GM18508 (cell line): ENCODE data around the gene KRT80.
"Not testable (repeated sequence)": the region's sequence is repeated elsewhere in the genome, so short reads cannot be mapped to it uniquely, and the experiment has no call there.

Source experiments
- ATAC-seq: cut with Tn5 transposase; IDR thresholded peaks from one replicate; pipeline ENCODE4 v1.9.1; 2021; ENCODE audit warnings: moderate number of reproducible peaks; ENCODE audit not compliant: insufficient read depth, unreplicated experiment

Gene KRT80

DNA sequence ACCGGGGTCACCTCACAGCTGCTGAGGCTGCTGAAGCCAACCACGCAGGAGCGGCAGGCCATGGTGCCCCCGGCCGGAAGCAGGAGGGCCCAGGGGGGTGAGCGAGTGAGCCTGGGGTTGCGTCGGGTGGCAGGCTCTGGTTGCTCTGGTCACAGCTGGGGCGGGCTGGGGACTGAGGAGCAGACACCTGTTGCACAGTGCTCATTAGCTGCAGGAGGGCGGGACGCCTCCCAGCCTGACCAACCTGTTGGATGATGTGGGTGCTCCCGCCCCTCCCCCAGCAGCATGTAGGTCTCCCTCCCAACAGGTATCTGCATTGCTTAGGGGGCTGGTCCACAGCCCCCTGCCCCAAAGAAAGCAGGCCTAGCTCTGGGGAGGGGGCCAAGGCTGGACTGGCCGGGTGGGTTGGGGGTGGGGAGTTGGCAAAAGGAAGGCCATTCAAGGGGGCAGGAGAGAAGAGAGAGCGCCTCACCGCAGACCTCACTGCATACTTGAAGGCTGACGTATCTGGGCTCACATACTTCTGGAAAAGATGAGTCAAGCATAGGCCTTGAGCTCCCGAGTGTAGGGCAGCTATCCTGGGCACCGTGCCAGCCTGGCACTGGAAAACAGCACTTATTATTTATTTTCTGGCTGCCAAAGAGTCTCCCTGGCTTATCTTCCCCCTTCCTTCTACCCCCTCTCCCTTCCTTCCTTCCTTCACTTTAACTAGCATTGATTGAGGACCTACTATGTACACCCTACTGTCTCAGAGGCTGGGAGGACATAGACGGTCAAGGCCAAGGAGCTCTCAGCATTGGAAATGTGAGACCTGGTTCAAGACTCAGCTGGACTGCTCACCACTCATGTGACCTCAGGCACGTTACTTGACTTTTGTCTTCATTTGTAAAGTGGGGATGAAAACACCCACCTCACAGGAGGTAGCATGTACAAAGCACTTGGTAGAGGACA is at the start of gene KRT80:
Gene KRT80 (minus strand): TSS at position 174 of the 951 bp plus-strand sequence. CDS start 112 bp downstream, at position 62.
- no peak for ATAC-seq

- ATAC-seq, result no peak
These were observed 49.5 kb upstream of the KRT80 start for GRCh38 chr12:52241205-52241842.

DNA sequence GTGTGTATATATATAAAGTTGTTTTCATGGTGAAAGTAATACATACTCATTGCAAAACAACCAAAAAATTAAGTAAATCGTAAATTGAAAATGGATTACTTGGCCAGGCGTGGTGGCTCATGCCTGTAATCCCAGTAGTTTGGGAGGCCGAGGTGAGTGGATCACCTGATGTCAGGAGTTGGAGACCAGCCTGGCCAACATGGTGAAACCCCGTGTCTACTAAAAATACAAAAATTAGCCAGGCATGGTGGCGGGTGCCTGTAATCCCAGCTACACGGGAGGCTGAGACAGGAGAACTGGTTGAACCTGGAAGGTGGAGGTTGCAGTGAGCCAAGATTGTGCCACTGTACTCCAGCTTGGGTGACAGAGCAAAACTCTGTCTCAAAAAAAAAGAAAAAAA is 48.4 kb upstream of the KRT80 start:
- not testable (repeated sequence) for ATAC-seq

- ATAC-seq, result no peak
These were observed 48.0 kb upstream of the KRT80 start for GRCh38 chr12:52239767-52240166.

DNA sequence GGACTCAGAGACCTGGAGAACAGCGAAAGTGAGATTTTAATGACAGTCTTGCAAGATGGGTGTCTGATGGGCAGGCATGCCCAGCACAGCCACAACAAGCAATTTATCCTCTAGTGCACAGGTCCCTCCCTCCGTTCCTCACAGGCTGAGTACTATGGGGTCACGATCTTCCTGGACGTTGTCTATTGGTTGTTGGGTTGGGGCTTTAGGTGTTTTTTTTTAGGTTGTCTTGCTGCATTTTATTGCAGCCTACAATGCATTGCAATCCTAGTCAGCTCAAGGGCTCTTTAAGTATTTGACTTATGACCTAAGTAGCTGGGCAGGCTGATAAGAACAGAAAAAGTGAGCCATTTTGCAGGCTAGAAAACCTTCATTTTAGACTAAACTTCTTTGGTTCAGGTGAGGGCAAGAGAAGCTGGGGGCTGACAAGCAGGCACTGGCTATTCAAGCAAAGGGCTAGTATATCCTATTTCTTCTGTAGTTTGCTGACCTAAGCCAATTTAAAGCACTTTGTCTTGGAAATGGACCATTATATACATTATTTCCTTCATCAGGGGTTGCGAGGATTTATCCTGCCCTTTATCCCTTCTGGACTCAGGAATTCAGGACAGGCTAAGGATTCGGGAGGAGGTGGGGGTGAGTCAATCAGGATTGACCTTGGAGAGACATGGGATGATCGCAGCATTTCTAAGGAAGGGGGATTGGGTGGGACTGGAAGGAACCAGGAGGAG is 47.3 kb upstream of the KRT80 start:
- ATAC-seq, result no peak

- ATAC-seq, result no peak
These were observed 46.5 kb upstream of the KRT80 start for GRCh38 chr12:52238207-52238840.

DNA sequence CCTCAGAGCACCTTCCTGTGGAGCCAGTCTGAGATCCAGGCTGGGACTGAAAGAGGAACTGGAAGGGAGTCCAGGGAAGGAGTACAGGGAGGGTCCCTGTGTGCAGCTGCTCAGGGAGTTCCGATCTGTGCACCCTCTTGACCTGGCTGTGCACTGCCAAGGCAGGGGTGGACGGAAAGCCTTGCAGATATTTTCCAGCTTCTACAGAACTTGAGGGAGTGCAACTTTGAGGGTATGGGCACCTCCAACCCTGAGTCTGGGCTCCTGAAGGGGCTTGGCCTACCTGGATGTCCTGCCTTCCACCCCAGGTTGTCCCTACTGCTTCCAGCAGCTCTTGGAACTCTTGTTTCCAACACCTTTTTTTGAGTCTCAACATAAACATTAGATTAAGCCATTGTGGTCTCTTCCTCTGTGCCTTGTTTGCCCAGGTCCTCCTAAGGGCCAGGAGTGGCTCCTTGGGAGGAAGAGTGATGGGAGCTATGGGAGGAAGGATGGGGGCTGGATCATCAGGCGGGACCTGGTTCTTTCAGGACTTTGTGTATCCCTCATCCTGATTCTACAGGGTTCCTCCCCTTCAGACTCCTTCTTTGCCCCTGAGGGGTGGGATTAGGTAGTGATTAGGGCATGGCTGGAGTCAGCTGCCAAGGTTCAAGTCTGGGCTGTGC is 44.7 kb upstream of the KRT80 start:
- ATAC-seq, result no peak

- ATAC-seq, result no peak
These were observed 44.1 kb upstream of the KRT80 start for GRCh38 chr12:52235822-52236361.

DNA sequence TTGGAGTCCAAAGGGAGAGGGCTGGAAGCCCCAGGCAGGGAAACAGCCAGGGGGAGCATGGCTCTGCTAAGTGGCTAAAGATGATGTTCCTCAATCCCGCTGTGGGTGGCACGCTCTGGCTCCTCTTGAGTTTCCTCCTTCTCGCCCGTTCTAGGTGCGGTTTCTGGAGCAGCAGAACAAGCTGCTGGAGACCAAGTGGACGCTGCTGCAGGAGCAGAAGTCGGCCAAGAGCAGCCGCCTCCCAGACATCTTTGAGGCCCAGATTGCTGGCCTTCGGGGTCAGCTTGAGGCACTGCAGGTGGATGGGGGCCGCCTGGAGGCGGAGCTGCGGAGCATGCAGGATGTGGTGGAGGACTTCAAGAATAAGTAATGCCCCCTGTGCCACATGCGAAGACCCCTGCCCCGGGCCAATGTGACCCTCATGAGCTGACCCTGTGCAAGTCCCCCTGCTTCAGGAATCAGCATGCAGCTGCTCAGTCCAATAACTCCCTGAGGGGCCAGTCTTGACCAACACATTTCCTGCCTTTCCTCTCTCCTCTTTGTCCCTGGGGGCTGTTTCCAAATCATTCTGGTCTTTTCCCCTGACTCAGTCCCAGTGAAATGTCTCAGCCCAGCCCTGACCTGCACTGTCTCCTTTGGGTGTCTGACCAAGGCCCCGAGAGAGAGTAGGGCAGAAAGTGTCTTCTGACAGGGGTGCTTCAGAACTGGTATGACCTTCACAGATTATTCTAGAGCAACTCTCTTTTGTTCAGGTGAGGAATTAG is 43.4 kb upstream of the KRT80 start:
- ATAC-seq, result no peak

GRCh38 chr12:52234223-52234810 is 42.5 kb upstream of the KRT80 start:
- no peak for ATAC-seq

DNA sequence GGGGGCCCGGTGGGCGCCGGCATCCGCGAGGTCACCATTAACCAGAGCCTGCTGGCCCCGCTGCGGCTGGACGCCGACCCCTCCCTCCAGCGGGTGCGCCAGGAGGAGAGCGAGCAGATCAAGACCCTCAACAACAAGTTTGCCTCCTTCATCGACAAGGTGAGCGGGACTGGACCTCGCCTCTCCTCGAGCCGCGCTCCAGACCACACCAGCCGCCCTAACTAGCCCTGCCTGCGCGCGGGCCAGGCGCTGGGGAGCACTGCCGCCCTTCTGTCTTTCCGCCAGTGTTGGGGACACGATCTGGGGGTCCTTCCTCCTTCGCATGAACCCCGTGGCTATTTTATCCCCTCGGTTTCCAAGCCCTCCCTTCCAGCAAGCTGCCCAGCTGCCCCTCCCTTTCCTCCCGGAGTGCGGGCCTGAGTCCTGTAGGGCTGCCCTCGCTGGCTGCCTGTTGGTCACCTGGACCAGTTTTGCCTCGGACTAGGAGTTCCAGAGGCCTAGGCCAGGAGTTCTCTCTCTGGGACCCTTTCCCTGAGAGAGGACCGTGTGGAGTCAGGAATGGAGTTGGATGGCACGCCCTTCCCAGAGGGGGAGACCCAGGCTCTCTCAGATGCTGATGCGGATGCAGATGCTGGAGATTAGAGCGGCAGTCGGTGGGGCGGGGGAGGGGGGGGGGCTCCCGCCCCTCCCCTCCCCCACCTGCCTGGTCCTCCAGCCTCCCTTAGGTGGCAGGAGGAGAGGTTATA is 41.8 kb upstream of the KRT80 start:
- ATAC-seq, result no peak

- ATAC-seq, result no peak
These were observed 41.1 kb upstream of the KRT80 start, which contains the start of gene KRT7 for GRCh38 chr12:52232674-52233461. TSS of gene KRT7 (plus strand) at chr12:52233243. CDS start at chr12:52233297, 54 bp downstream.

- no peak for ATAC-seq
These were observed 40.4 kb upstream of the KRT80 start for GRCh38 chr12:52232203-52232673.

GRCh38 chr12:52231305-52232202 is 39.7 kb upstream of the KRT80 start:
- no peak for ATAC-seq

DNA sequence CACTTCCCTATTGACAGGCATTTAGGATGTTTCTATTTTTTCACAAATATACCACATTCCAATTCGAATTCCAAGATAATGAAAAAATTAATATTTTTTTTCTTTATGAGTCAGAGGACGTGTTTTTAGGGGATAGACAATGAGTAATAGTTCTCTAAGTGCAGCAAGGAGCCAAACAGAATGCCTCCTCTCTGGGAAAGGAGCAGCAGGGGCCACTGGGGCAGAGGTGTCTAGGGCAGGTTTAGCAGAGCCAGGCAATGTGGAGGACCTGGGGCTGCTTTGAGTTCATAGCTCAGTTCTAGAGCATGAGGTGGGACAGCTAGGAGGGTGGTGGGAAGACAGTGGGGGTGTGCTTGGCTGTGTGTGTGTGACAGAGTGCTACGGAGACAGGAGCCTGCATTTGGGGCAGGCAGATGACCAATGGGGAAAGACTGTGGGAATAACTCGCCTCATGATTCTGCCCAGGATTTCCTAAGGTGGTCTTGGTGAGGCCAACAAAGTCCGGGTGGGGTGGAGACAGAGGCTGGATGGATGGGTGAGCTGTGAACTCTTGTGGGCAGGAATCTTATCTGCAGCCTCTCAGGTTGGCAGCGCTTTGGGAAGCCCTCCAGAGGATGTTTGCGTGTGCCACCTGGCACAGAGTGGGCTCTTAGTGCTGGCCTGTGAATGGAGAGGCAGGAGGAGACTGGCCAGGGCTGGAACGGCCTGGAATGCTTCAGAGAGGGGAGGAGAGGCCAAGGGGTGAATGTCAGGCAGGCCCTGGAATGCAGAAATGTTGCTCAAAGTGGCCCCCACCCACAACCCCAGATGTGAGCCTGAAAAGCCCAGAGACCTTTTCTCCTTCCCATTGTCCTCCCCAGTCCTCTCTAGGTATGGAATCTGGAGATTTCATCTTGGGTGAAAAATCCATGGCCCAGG is 38.8 kb upstream of the KRT80 start:
- ATAC-seq, result no peak
